Measurements from ENCODE around the gene NEK8.

DNA sequence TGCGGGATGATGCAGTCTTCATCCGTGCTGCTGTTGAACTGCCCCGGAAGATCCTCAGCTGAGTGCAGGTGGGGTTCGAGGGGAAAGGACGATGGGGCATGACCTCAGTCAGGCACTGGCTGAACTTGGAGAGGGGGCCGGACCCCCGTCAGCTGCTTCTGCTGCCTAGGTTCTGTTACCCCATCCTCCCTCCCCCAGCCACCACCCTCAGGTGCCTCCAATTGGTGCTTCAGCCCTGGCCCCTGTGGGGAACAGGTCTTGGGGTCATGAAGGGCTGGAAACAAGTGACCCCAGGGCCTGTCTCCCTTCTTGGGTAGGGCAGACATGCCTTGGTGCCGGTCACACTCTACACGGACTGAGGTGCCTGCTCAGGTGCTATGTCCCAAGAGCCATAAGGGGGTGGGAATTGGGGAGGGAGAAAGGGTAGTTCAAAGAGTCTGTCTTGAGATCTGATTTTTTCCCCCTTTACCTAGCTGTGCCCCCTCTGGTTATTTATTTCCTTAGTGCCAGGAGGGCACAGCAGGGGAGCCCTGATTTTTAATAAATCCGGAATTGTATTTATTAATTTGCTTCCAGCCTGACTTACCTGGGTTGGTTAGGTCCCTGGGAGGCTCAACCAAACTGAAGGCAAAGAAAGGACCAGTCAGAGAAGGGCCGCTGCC lies 21.1 kb downstream of the NEK8 start:
- TF ChIP-seq CTCF (conservative IDR thresholded peaks at IDR 0.05; ENCODE audit: low read length) (no peak), EZH2phosphoT487 (IDR thresholded peaks at IDR 0.05; ENCODE audit: borderline replicate concordance, low read depth, low read length) (no peak)
